HepG2 (cell line): Measurements from ENCODE around the gene TUFM. TPM values are rescaled to one million over a fixed set of nuclear protein-coding genes. Genes with fewer than 3 reads are reported as not detected.
A peak's percentile ranks its signal among the peaks of the same experiment; 100 is the strongest.

Source experiments
- ATAC-seq: fragments of 200-7000 bp; cut with Tn5 transposase; 3 replicates; pipeline ENCODE4 v1.9.1; 2020; ENCODE audit warnings: mild to moderate bottlenecking, moderate library complexity
- BruUV-seq: library from RNA; stranded (reverse); fragments of 400-500 nt; replicated peaks from 2 replicates; lab custom pipeline; 2021; lab: Mats Ljungman, UMichigan
- CTCF ChIA-PET: fragments of 300-600 bp; formaldehyde crosslinking; extraction: SDS; loops from one replicate; lab custom pipeline; 2021; ENCODE audit warnings: low total read pairs, inconsistent platforms, low intra/inter-chr PET ratio; lab: Yijun Ruan, JAX
- POLR2A ChIA-PET: fragments of 350-600 bp; sonication (Branson Sonifier 250); formaldehyde crosslinking; loops from one replicate; lab custom pipeline; 2020; ENCODE audit warnings: antibody characterized with exemption, inconsistent platforms; lab: Yijun Ruan, JAX
- DNase-seq: peaks from one replicate; pipeline ENCODE4 v3.0.0-alpha.2; 2015; ENCODE audit warnings: low spot score
- FAIRE-seq: peaks from 3 replicates; lab custom pipeline; 2011; peaks lifted over from hg19 to GRCh38; lab: Jason Lieb, UNC
- H2AFZ ChIP-seq: one replicate; pipeline ENCODE4 v1.6.1; 2011; ENCODE audit warnings: low read length, inconsistent platforms
- H3K27ac ChIP-seq: fragments of 300-600 bp; 3 replicates; pipeline ENCODE4 v1.8.0; 2011; ENCODE audit warnings: mixed run types, mild to moderate bottlenecking, mixed read lengths, low read length, inconsistent platforms; ENCODE audit not compliant: insufficient read depth; ENCODE audit errors: extremely low read length
- H3K27me3 ChIP-seq, 2 experiments: fragments of 200-600 bp in 1 of 2; 2 replicates in 1 of 2; 3 replicates in 1 of 2; pipeline versions ENCODE4 v1.6.0 to v1.8.0; 2011; ENCODE audit warnings: low read length in 2 of 2, mild to moderate bottlenecking in 2 of 2, moderate library complexity in 2 of 2, inconsistent platforms in 1 of 2; ENCODE audit not compliant: insufficient read depth in 2 of 2, control insufficient read depth in 1 of 2
- H3K36me3 ChIP-seq, 2 experiments: fragments of 200-600 bp in 1 of 2; replicated peaks in 1 of 2; 2 replicates in 1 of 2; 3 replicates in 1 of 2; pipeline versions ENCODE4 v1.5.1 to v1.8.0; 2011; ENCODE audit warnings: low read length in 2 of 2, inconsistent platforms in 1 of 2; ENCODE audit not compliant: insufficient read depth in 2 of 2, control insufficient read depth in 1 of 2
- H3K4me1 ChIP-seq: 2 replicates; pipeline ENCODE4 v1.5.1; 2012; ENCODE audit warnings: low read length, inconsistent platforms; ENCODE audit not compliant: insufficient read depth
- H3K4me2 ChIP-seq: 2 replicates; pipeline ENCODE4 v1.6.0; 2011; ENCODE audit warnings: low read depth, low read length, inconsistent platforms
- H3K4me3 ChIP-seq, 3 experiments: fragments of 200-600 bp in 1 of 3; sonication (generic), shearing (Covaris generic) in 1 of 3; replicated peaks in 1 of 3; 2 replicates each; pipeline ENCODE4 v1.5.1; 2011 to 2016; ENCODE audit warnings: low read length in 3 of 3, inconsistent platforms in 2 of 3, low read depth in 2 of 3, mild to moderate bottlenecking in 2 of 3, control low read depth in 1 of 3, mixed read lengths in 1 of 3; ENCODE audit not compliant: insufficient read depth in 1 of 3
- H3K79me2 ChIP-seq: one replicate; pipeline ENCODE4 v1.6.1; 2011; ENCODE audit warnings: low read length, inconsistent platforms; ENCODE audit not compliant: insufficient read depth
- H3K9ac ChIP-seq: 2 replicates; pipeline ENCODE4 v1.6.0; 2011; ENCODE audit warnings: mild to moderate bottlenecking, low read depth, low read length, inconsistent platforms; ENCODE audit not compliant: insufficient read depth
- H3K9me3 ChIP-seq: 2 replicates; pipeline ENCODE4 v1.5.1; 2012; ENCODE audit warnings: mild to moderate bottlenecking, low read length
- H4K20me1 ChIP-seq: 2 replicates; pipeline ENCODE4 v1.6.0; 2011; ENCODE audit warnings: inconsistent platforms, mild to moderate bottlenecking, low read length, moderate library complexity; ENCODE audit not compliant: insufficient read depth
- AGO2 ChIP-seq: fragments of 200-400 bp; formaldehyde crosslinking; optimal IDR thresholded peaks from 2 replicates; pipeline ENCODE3; 2017; ENCODE audit warnings: mild to moderate bottlenecking, low read depth, low read length, moderate library complexity
- ESRRA ChIP-seq: sonication (generic); formaldehyde crosslinking; IDR thresholded peaks from 2 replicates; pipeline ENCODE4 v1.5.1; 2020; ENCODE audit warnings: mild to moderate bottlenecking, low read depth, missing genetic modification reagents
- JUN ChIP-seq: sonication (generic); formaldehyde crosslinking; IDR thresholded peaks from 2 replicates; pipeline ENCODE4 v1.4.0; 2020; ENCODE audit warnings: mild to moderate bottlenecking, missing genetic modification reagents
- POLR2G ChIP-seq: fragments of 200-400 bp; formaldehyde crosslinking; IDR thresholded peaks from 2 replicates; pipeline ENCODE4 v1.6.1; 2018; ENCODE audit warnings: mild to moderate bottlenecking, low read depth, low read length, moderate library complexity
- RBFOX2 ChIP-seq: fragments of 200-400 bp; formaldehyde crosslinking; IDR thresholded peaks from 2 replicates; pipeline ENCODE4 v1.6.1; 2017; ENCODE audit warnings: low read depth, mild to moderate bottlenecking, low read length
- SRY ChIP-seq: sonication (generic); formaldehyde crosslinking; IDR thresholded peaks from 2 replicates; pipeline ENCODE4 v1.8.0; 2022; ENCODE audit warnings: mild to moderate bottlenecking, missing genetic modification reagents
- TMF1 ChIP-seq: sonication (generic); formaldehyde crosslinking; IDR thresholded peaks from 2 replicates; pipeline ENCODE4 v1.8.1; 2022; ENCODE audit warnings: low read depth, missing genetic modification reagents
- ZNF3 ChIP-seq: IDR thresholded peaks from 2 replicates; pipeline ENCODE4 v1.7.0; 2017; ENCODE audit warnings: inconsistent platforms
- ZNF354B ChIP-seq: sonication (generic); formaldehyde crosslinking; IDR thresholded peaks from 2 replicates; pipeline ENCODE4 v1.8.0; 2022; ENCODE audit warnings: mild to moderate bottlenecking, missing genetic modification reagents
- WGBS: methylation state at CpG from one replicate; pipeline ENCODE4 v1.1.6; 2017; ENCODE audit warnings: low lambda C conversion rate; 5-methylcytosine and 5-hydroxymethylcytosine counted together
- in situ Hi-C: cut with HindIII; loops from 2 replicates; pipeline ENCODE4 v1.10.0; 2017; ENCODE audit warnings: low pct_unique_long_range_greater_than_20kb; ENCODE audit not compliant: extremely low pct_ligation_motif_present
- intact Hi-C: fragments of 100-400 bp; cut with micrococcal nuclease; formaldehyde crosslinking; loops from one replicate; pipeline ENCODE4 v1.10.0; 2022; ENCODE audit not compliant: unreplicated experiment
- polyA plus RNA-seq, 8 experiments: library from polyadenylated mRNA; depleted of rRNA in 3 of 8; stranded (reverse) in 7 of 8; unstranded in 1 of 8; fragments of >200 nt; fragmentation: Illumina TruSeq in 4 of 8; extraction: Trizol in 4 of 8; gene quantifications; 2 replicates each; pipeline versions ENCODE4 v1.2.1 to v1.2.3, GENCODE V29; 2011 to 2016; ENCODE audit warnings: low read depth in 4 of 8, missing spikeins in 1 of 8, mixed read lengths in 1 of 8; ENCODE audit not compliant: insufficient read depth in 1 of 8
- total RNA-seq, 5 experiments: library from RNA; depleted of rRNA; stranded (reverse); fragments of >200 nt; fragmentation: Illumina TruSeq; extraction: Trizol; gene quantifications; 2 replicates each; pipeline ENCODE4 v1.2.3, GENCODE V29; 2016; ENCODE audit warnings: low read depth in 1 of 5
- TF ChIP-seq, protein P1 (sequence below): sonication (generic); formaldehyde crosslinking; IDR thresholded peaks from 2 replicates; pipeline ENCODE4 v1.9.0; 2021; ENCODE audit warnings: mild to moderate bottlenecking, missing genetic modification reagents
- TF ChIP-seq, protein P2 (sequence below): sonication (generic); formaldehyde crosslinking; IDR thresholded peaks from 2 replicates; pipeline ENCODE4 v1.4.0; 2020; ENCODE audit warnings: missing genetic modification reagents

TUFM gene
- total and polyA plus RNA-seq, 2 of the 13 experiments (the other 11 are each of a cell fraction or from before 2014, with no cell fraction given): 206 to 298 TPM

DNA sequence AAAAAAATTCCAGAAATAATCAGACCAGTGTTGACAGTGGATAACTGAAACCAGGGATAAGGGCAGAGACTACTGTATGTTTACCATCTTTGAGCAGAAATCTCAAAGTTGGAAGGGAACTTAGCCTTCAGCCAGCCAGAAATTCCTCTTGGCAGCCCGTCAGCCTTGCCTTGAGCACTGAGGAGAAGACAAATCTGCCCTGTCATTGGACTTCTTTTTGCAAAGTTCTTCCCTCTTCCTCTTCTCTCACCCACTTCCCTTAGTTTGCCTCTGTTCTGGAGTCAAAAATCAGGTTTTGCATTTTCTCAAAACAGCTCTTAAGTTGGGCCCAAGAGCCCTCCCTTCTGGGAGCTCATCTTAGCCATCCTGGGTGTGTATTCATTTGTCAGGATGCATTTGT is 6.2 kb downstream of the TUFM start:
- Histone ChIP-seq H3K27ac (peak overlapping the region; percentile 1), H4K20me1 (peaks cover 8% of the 10 kb centered on the region; the same call in 1 of the 2 replicates), H3K79me2 (peaks cover 8% of the 10 kb centered on the region), H3K36me3 (peaks cover 46 to 57% of the 10 kb centered on the region in 2 experiments), H2AFZ (no peak overlapping the region), H3K9ac (no peak overlapping the region), H3K9me3 (no peaks in the 10 kb centered on the region), H3K4me1 (peaks cover 4% of the 10 kb centered on the region), H3K4me3 (no peak overlapping the region), H3K4me2 (no peak overlapping the region), H3K27me3 (no peaks in the 10 kb centered on the region)
- BruUV-seq: TSS peak; percentile 31
- in situ Hi-C loops (no loop called here), intact Hi-C loops (no loop called here)
- WGBS: 71% methylated on average over 1 of the region's 1 CpG
- FAIRE-seq (no peak), DNase-seq (no peak), ATAC-seq (no peak)
- TF ChIP-seq JUN (no peak), POLR2G (peak; percentile 16; the same call in 1 of the 2 replicates), ZNF3 (CRISPR knock-in tag) (no peak), ESRRA (CRISPR knock-in tag) (no peak), ZNF354B (CRISPR knock-in tag) (no peak), TMF1 (CRISPR knock-in tag) (no peak), AGO2 (peak; percentile 31), SRY (no peak), RBFOX2 (0 out of 2 replicates have a peak, but pooled peaks have one; percentile 39)
- TF ChIP-seq, protein P1, sequence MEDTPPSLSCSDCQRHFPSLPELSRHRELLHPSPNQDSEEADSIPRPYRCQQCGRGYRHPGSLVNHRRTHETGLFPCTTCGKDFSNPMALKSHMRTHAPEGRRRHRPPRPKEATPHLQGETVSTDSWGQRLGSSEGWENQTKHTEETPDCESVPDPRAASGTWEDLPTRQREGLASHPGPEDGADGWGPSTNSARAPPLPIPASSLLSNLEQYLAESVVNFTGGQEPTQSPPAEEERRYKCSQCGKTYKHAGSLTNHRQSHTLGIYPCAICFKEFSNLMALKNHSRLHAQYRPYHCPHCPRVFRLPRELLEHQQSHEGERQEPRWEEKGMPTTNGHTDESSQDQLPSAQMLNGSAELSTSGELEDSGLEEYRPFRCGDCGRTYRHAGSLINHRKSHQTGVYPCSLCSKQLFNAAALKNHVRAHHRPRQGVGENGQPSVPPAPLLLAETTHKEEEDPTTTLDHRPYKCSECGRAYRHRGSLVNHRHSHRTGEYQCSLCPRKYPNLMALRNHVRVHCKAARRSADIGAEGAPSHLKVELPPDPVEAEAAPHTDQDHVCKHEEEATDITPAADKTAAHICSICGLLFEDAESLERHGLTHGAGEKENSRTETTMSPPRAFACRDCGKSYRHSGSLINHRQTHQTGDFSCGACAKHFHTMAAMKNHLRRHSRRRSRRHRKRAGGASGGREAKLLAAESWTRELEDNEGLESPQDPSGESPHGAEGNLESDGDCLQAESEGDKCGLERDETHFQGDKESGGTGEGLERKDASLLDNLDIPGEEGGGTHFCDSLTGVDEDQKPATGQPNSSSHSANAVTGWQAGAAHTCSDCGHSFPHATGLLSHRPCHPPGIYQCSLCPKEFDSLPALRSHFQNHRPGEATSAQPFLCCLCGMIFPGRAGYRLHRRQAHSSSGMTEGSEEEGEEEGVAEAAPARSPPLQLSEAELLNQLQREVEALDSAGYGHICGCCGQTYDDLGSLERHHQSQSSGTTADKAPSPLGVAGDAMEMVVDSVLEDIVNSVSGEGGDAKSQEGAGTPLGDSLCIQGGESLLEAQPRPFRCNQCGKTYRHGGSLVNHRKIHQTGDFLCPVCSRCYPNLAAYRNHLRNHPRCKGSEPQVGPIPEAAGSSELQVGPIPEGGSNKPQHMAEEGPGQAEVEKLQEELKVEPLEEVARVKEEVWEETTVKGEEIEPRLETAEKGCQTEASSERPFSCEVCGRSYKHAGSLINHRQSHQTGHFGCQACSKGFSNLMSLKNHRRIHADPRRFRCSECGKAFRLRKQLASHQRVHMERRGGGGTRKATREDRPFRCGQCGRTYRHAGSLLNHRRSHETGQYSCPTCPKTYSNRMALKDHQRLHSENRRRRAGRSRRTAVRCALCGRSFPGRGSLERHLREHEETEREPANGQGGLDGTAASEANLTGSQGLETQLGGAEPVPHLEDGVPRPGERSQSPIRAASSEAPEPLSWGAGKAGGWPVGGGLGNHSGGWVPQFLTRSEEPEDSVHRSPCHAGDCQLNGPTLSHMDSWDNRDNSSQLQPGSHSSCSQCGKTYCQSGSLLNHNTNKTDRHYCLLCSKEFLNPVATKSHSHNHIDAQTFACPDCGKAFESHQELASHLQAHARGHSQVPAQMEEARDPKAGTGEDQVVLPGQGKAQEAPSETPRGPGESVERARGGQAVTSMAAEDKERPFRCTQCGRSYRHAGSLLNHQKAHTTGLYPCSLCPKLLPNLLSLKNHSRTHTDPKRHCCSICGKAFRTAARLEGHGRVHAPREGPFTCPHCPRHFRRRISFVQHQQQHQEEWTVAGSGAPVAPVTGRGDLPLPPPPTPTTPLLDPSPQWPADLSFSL: no peak
- TF ChIP-seq, protein P2, sequence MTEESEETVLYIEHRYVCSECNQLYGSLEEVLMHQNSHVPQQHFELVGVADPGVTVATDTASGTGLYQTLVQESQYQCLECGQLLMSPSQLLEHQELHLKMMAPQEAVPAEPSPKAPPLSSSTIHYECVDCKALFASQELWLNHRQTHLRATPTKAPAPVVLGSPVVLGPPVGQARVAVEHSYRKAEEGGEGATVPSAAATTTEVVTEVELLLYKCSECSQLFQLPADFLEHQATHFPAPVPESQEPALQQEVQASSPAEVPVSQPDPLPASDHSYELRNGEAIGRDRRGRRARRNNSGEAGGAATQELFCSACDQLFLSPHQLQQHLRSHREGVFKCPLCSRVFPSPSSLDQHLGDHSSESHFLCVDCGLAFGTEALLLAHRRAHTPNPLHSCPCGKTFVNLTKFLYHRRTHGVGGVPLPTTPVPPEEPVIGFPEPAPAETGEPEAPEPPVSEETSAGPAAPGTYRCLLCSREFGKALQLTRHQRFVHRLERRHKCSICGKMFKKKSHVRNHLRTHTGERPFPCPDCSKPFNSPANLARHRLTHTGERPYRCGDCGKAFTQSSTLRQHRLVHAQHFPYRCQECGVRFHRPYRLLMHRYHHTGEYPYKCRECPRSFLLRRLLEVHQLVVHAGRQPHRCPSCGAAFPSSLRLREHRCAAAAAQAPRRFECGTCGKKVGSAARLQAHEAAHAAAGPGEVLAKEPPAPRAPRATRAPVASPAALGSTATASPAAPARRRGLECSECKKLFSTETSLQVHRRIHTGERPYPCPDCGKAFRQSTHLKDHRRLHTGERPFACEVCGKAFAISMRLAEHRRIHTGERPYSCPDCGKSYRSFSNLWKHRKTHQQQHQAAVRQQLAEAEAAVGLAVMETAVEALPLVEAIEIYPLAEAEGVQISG: no peak
- POLR2A ChIA-PET: interaction anchor here (0.8 to 6.8 kb wide), 5 partner anchors 8 to 24 kb away, joined by 4 to 51 read pairs (median 5); partner anchors contain the start of genes ATXN2L and SH2B1
- CTCF ChIA-PET: no interaction called here
